Breast epithelium (tissue), 3 donors: ENCODE results near the gene STRIP1.

Experiments used
- CTCF ChIP-seq, 3 donors: fragments of 450-650 bp; IDR thresholded peaks; one replicate each; pipeline ENCODE4 v1.5.1; 2016 to 2017; ENCODE audit warnings: antibody characterized with exemption in 3 of 3, mild to moderate bottlenecking in 3 of 3, moderate library complexity in 3 of 3
- POLR2A ChIP-seq: fragments of 450-650 bp; IDR thresholded peaks from one replicate; pipeline ENCODE4 v1.6.1; 2016; ENCODE audit warnings: antibody characterized with exemption, mild to moderate bottlenecking, moderate library complexity
- POLR2AphosphoS5 ChIP-seq, 3 donors: sonication (generic); formaldehyde crosslinking; IDR thresholded peaks; one replicate each; pipeline ENCODE4 v1.6.1; 2017; ENCODE audit warnings: antibody characterized with exemption in 3 of 3

GRCh38 chr1:110003747-110004428 lies 30.5 kb upstream of the STRIP1 start:
- TF ChIP-seq POLR2AphosphoS5 (IDR thresholded peaks at IDR 0.05) (peak; percentile 52 to 63 (median 61)), CTCF (IDR thresholded peaks at IDR 0.05) (no peak), POLR2A (no peak)
